HepG2 (cell line): ENCODE data around the gene C17orf58.

Experiments used
- CTCF ChIP-seq: sonication (generic); formaldehyde crosslinking; IDR thresholded peaks from 2 replicates; pipeline ENCODE4 v1.5.0; 2020; ENCODE audit warnings: mild to moderate bottlenecking, missing genetic modification reagents, moderate library complexity
- HDAC2 ChIP-seq: sonication (generic); formaldehyde crosslinking; IDR thresholded peaks from 2 replicates; pipeline ENCODE4 v1.4.0; 2020; ENCODE audit warnings: missing genetic modification reagents
- JUND ChIP-seq: sonication (generic); formaldehyde crosslinking; IDR thresholded peaks from 2 replicates; pipeline ENCODE4 v1.8.0; 2022; ENCODE audit warnings: mild to moderate bottlenecking, missing genetic modification reagents
- SOX6 ChIP-seq, 2 experiments: fragments of 450-650 bp in 1 of 2; sonication (generic) in 1 of 2; formaldehyde crosslinking in 1 of 2; IDR thresholded peaks; 2 replicates each; pipeline versions ENCODE4 v1.4.0 to v1.6.1; 2017 to 2020; ENCODE audit warnings: antibody characterized with exemption in 1 of 2, mild to moderate bottlenecking in 1 of 2, missing genetic modification reagents in 1 of 2
- TCF7L2 ChIP-seq: IDR thresholded peaks from 2 replicates; pipeline ENCODE4 v1.6.1; 2011; ENCODE audit warnings: mild to moderate bottlenecking, low read depth, low read length, moderate library complexity
- ZNF512B ChIP-seq: sonication (generic); formaldehyde crosslinking; IDR thresholded peaks from 2 replicates; pipeline ENCODE4 v1.5.1; 2020; ENCODE audit warnings: missing genetic modification reagents, mild to moderate bottlenecking, borderline replicate concordance
- TF ChIP-seq, protein P1 (sequence below): IDR thresholded peaks from 2 replicates; pipeline ENCODE4 v1.6.1; 2016
- TF ChIP-seq, protein P2 (sequence below): sonication (generic); formaldehyde crosslinking; IDR thresholded peaks from 2 replicates; pipeline ENCODE4 v1.4.0; 2020; ENCODE audit warnings: missing genetic modification reagents

DNA sequence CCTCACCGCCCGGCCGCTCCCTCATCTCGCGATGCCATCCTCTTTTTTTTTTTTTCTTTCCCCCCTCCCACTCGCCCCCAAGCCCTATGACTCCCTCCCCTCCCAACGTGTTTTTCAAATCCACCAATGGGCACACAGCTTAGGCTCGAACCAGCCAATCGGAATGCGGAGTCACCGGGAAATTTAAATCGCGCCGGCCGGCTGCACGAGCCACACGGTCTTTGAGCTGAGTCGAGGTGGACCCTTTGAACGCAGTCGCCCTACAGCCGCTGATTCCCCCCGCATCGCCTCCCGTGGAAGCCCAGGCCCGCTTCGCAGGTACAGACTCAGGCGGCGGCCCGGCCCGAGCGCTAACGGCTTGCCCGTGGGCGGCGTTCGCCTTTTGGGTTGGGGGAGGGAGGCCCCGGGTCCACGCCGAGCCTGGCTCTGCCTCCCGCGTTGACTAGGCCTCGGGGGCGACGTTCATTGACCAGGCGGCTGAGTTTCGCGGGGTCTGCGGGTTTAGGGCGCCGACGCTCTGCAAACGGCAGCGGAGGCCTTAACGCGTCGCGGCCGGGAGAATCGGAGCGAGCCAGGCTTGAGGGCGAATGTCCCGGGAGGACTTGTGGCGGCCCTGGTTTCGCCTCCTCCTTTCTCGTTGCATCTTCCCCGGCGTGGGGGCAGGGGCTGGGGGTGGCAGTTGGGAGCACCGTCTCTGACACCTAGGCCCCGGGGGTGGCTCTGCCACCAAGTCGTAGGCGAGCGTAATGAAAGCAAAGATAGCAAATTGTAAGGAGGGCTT lies 39.4 kb upstream of the C17orf58 start, which contains the start of gene KPNA2:
- TF ChIP-seq, protein P1, sequence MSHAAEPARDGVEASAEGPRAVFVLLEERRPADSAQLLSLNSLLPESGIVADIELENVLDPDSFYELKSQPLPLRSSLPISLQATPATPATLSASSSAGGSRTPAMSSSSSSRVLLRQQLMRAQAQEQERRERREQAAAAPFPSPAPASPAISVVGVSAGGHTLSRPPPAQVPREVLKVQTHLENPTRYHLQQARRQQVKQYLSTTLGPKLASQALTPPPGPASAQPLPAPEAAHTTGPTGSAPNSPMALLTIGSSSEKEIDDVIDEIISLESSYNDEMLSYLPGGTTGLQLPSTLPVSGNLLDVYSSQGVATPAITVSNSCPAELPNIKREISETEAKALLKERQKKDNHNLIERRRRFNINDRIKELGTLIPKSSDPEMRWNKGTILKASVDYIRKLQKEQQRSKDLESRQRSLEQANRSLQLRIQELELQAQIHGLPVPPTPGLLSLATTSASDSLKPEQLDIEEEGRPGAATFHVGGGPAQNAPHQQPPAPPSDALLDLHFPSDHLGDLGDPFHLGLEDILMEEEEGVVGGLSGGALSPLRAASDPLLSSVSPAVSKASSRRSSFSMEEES (CRISPR knock-in tag): no peak; the same call in 1 of the 2 replicates
- TF ChIP-seq SOX6 (IDR thresholded peaks at IDR 0.05): no peak
- peak; percentile 73 for TF ChIP-seq SOX6 (CRISPR knock-in tag; IDR thresholded peaks at IDR 0.05)
- no peak for TF ChIP-seq TCF7L2
- peak; percentile 84; the same call in 1 of the 2 replicates for TF ChIP-seq ZNF512B (CRISPR knock-in tag)
- TF ChIP-seq, protein P2, sequence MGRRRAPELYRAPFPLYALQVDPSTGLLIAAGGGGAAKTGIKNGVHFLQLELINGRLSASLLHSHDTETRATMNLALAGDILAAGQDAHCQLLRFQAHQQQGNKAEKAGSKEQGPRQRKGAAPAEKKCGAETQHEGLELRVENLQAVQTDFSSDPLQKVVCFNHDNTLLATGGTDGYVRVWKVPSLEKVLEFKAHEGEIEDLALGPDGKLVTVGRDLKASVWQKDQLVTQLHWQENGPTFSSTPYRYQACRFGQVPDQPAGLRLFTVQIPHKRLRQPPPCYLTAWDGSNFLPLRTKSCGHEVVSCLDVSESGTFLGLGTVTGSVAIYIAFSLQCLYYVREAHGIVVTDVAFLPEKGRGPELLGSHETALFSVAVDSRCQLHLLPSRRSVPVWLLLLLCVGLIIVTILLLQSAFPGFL: no peak
- TF ChIP-seq CTCF (CRISPR knock-in tag): no peak
- peak; percentile 65; the same call in 1 of the 2 replicates for TF ChIP-seq HDAC2 (CRISPR knock-in tag)
- TF ChIP-seq JUND (CRISPR knock-in tag): no peak
